GM12878 (cell line): ENCODE results near the gene BIN1. TPM values are rescaled to one million over a fixed set of nuclear protein-coding genes. Genes with fewer than 3 reads are reported as not detected.

Source experiments
- ATAC-seq: fragments of 200-7000 bp; cut with Tn5 transposase; 3 replicates; pipeline ENCODE4 v1.9.1; 2020; ENCODE audit warnings: mild to moderate bottlenecking, moderate library complexity
- BruUV-seq: library from RNA; stranded (reverse); fragments of 400-500 nt; replicated peaks from 2 replicates; lab custom pipeline; 2021; lab: Mats Ljungman, UMichigan
- CTCF ChIA-PET: fragments of 300-600 bp; sonication (Branson Sonifier 250); formaldehyde crosslinking; extraction: SDS; loops from one replicate; lab custom pipeline; 2021; ENCODE audit warnings: inconsistent platforms; lab: Yijun Ruan, JAX
- POLR2A ChIA-PET: fragments of 350-600 bp; formaldehyde crosslinking; extraction: SDS; loops from one replicate; lab custom pipeline; 2021; ENCODE audit warnings: inconsistent platforms; lab: Charles Lee
- RAD21 ChIA-PET: fragments of 300-600 bp; sonication (Branson Sonifier 250); formaldehyde crosslinking; loops from one replicate; lab custom pipeline; 2023; ENCODE audit warnings: antibody characterized with exemption; ENCODE audit not compliant: unreplicated experiment; lab: Charles Lee
- SMC1A ChIA-PET: fragments of 300-600 bp; sonication (Branson Sonifier 250); formaldehyde crosslinking; loops from one replicate; lab custom pipeline; 2023; ENCODE audit not compliant: unreplicated experiment, uncharacterized antibody; lab: Charles Lee
- DNase-seq: peaks from one replicate; pipeline ENCODE4 v3.0.0-alpha.2; 2011; ENCODE audit warnings: low read depth, low spot score
- FAIRE-seq: peaks from 3 replicates; lab custom pipeline; 2011; peaks lifted over from hg19 to GRCh38; lab: Jason Lieb, UNC
- H2AFZ ChIP-seq: 2 replicates; pipeline ENCODE4 v1.6.0; 2011; ENCODE audit warnings: low read depth, low read length, control low read depth; ENCODE audit not compliant: control insufficient read depth
- H3K27ac ChIP-seq: 2 replicates; pipeline ENCODE4 v1.5.1; 2011; ENCODE audit warnings: control low read depth; ENCODE audit not compliant: control insufficient read depth, insufficient read depth
- H3K27me3 ChIP-seq, 2 experiments: replicated peaks in 1 of 2; 2 replicates each; pipeline versions ENCODE4 v1.6.0 to v1.6.1; 2011; ENCODE audit warnings: low read length in 1 of 2; ENCODE audit not compliant: control insufficient read depth in 2 of 2, insufficient read depth in 2 of 2
- H3K36me3 ChIP-seq, 2 experiments: 2 replicates each; pipeline ENCODE4 v1.5.1; 2011; ENCODE audit warnings: low read length in 1 of 2; ENCODE audit not compliant: control insufficient read depth in 2 of 2, insufficient read depth in 2 of 2
- H3K4me1 ChIP-seq: 2 replicates; pipeline ENCODE4 v1.6.1; 2011; ENCODE audit warnings: mild to moderate bottlenecking, low read length, moderate library complexity, mixed read lengths; ENCODE audit not compliant: control insufficient read depth, insufficient read depth
- H3K4me2 ChIP-seq: 2 replicates; pipeline ENCODE4 v1.6.0; 2011; ENCODE audit warnings: control low read depth; ENCODE audit not compliant: control insufficient read depth, insufficient read depth
- H3K4me3 ChIP-seq: fragments of 200-600 bp; sonication (generic); 2 replicates; pipeline ENCODE4 v1.5.1; 2016
- H3K79me2 ChIP-seq: 2 replicates; pipeline ENCODE4 v1.6.0; 2011; ENCODE audit warnings: low read length; ENCODE audit not compliant: control insufficient read depth, insufficient read depth
- H3K9ac ChIP-seq: 2 replicates; pipeline ENCODE4 v1.8.0; 2011; ENCODE audit warnings: low read length, control low read depth, mixed read lengths; ENCODE audit not compliant: control insufficient read depth, insufficient read depth
- H3K9me3 ChIP-seq: replicated peaks from 3 replicates; pipeline ENCODE4 v1.5.1; 2011; ENCODE audit warnings: mild to moderate bottlenecking, low read length; ENCODE audit not compliant: control insufficient read depth, insufficient read depth
- H4K20me1 ChIP-seq: 2 replicates; pipeline ENCODE4 v1.6.0; 2011; ENCODE audit not compliant: control insufficient read depth, insufficient read depth
- CHD2 ChIP-seq: IDR thresholded peaks from 2 replicates; pipeline ENCODE4 v1.6.1; 2011; ENCODE audit warnings: low read depth, low read length, improper control_type of control experiment, borderline replicate concordance
- CREB1 ChIP-seq: IDR thresholded peaks from 2 replicates; pipeline ENCODE4 v1.6.1; 2012; ENCODE audit warnings: low read depth, mild to moderate bottlenecking, inconsistent platforms
- HCFC1 ChIP-seq: fragments of 150-350 bp; IDR thresholded peaks from 2 replicates; pipeline ENCODE4 v1.6.1; 2014; ENCODE audit warnings: low read length
- KLF5 ChIP-seq: fragments of 450-650 bp; IDR thresholded peaks from 2 replicates; pipeline ENCODE4 v1.6.1; 2014; ENCODE audit warnings: mild to moderate bottlenecking; ENCODE audit not compliant: partially characterized antibody
- MTA2 ChIP-seq: fragments of 450-650 bp; IDR thresholded peaks from 2 replicates; pipeline ENCODE4 v1.6.1; 2016; ENCODE audit warnings: low read depth, mild to moderate bottlenecking, moderate library complexity
- NFIC ChIP-seq: IDR thresholded peaks from 2 replicates; pipeline ENCODE4 v1.6.1; 2012; ENCODE audit warnings: low read depth, mild to moderate bottlenecking, inconsistent platforms, low read length, moderate library complexity
- RBBP5 ChIP-seq: fragments of 200-600 bp; sonication (generic); conservative IDR thresholded peaks from 2 replicates; pipeline ENCODE4 v1.6.1; 2016
- RFX5 ChIP-seq: IDR thresholded peaks from 2 replicates; pipeline ENCODE4 v1.6.1; 2011; ENCODE audit warnings: low read depth, low read length, improper control_type of control experiment
- SRF ChIP-seq, 2 experiments: IDR thresholded peaks; 2 replicates each; pipeline ENCODE4 v1.6.1; 2011; ENCODE audit warnings: low read depth in 2 of 2, low read length in 2 of 2, mild to moderate bottlenecking in 1 of 2, moderate library complexity in 1 of 2
- TAF1 ChIP-seq: IDR thresholded peaks from 2 replicates; pipeline ENCODE4 v1.6.1; 2011; ENCODE audit warnings: mild to moderate bottlenecking, low read depth, low read length, borderline replicate concordance
- WGBS: methylation state at CpG from one replicate; pipeline ENCODE4 v1.1.6; 2016; ENCODE audit warnings: low lambda C conversion rate; ENCODE audit not compliant: insufficient replicate concordance, insufficient coverage; ENCODE audit errors: missing lambda C conversion rate; 5-methylcytosine and 5-hydroxymethylcytosine counted together
- in situ Hi-C: fragments of 300-500 bp; cut with MboI; formaldehyde crosslinking; loops from 9 replicates; pipeline ENCODE4 v1.14.3; 2018; ENCODE audit warnings: mixed read lengths
- intact Hi-C: fragments of 100-400 bp; cut with micrococcal nuclease; formaldehyde crosslinking; loops from one replicate; pipeline ENCODE4 v1.14.2; 2022; ENCODE audit not compliant: unreplicated experiment
- polyA plus RNA-seq, 11 experiments: library from polyadenylated mRNA; depleted of rRNA in 4 of 11; unstranded in 6 of 11; stranded (reverse) in 5 of 11; fragments of >200 nt; fragmentation: Nextera tagmentation in 4 of 11; fragmentation: Illumina TruSeq in 1 of 11; extraction: Ambion mirVana in 4 of 11; extraction: Trizol in 1 of 11; gene quantifications; 1 replicate in 1 of 11; 2 replicates in 10 of 11; pipeline versions ENCODE4 v1.2.1 to v1.2.3, GENCODE V29; 2011 to 2016; ENCODE audit warnings: inconsistent platforms in 2 of 11, missing spikeins in 2 of 11, low read depth in 1 of 11
- total RNA-seq, 4 experiments: library from RNA; depleted of rRNA in 3 of 4; stranded (reverse); fragments of >200 nt in 3 of 4; fragmentation: Illumina TruSeq in 1 of 4; extraction: Trizol in 1 of 4; gene quantifications; 2 replicates each; pipeline versions ENCODE4 v1.2.1 to v1.2.3, GENCODE V29; 2013 to 2021
- TF ChIP-seq, protein P1 (sequence below): fragments of 450-650 bp; IDR thresholded peaks from 2 replicates; pipeline ENCODE4 v1.6.1; 2016; ENCODE audit warnings: mild to moderate bottlenecking, moderate library complexity, borderline replicate concordance
- TF ChIP-seq, protein P2 (sequence below): fragments of 450-650 bp; conservative IDR thresholded peaks from 2 replicates; pipeline ENCODE4 v1.6.1; 2017; ENCODE audit warnings: mild to moderate bottlenecking, moderate library complexity
- TF ChIP-seq, protein P3 (sequence below): IDR thresholded peaks from 2 replicates; pipeline ENCODE4 v1.6.1; 2012; ENCODE audit warnings: low read depth, low read length, improper control_type of control experiment
- TF ChIP-seq, protein P4 (sequence below): IDR thresholded peaks from 2 replicates; pipeline ENCODE4 v1.6.1; 2011; ENCODE audit warnings: low read depth, mild to moderate bottlenecking, low read length, moderate library complexity, borderline replicate concordance; ENCODE audit errors: extremely low read depth
- TF ChIP-seq, protein P5 (sequence below): fragments of 450-650 bp; IDR thresholded peaks from 2 replicates; pipeline ENCODE4 v1.6.1; 2017; ENCODE audit warnings: low read depth, mild to moderate bottlenecking, moderate library complexity

Gene BIN1
- total and polyA plus RNA-seq, 10 of the 15 experiments (the other 5 are each of a cell fraction or from before 2014, with no cell fraction given), result 0.32 to 21.3 (median 11.2) TPM

DNA sequence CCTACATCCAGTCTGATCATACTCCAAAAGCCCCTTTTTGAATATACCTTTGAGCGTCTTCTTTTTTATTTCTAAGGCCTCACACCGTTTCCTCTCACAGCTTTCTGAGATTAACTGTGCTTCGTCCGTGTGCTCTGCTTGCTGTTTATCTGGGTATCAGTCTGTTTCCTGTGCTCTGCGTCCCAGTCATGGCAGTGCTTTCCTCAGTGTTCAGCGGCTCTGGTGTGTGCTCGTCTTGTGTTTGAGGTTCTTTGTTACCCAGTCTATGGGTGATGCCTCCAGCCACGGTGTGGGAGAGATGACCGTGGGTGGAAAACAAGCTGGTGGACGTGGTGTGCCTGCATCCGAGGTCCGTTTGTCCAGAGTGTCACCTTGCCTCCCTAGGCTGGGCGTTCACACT lies 33.6 kb upstream of the BIN1 start (continued):
- no peak for TF ChIP-seq CHD2
- TF ChIP-seq RBBP5, result no peak

DNA sequence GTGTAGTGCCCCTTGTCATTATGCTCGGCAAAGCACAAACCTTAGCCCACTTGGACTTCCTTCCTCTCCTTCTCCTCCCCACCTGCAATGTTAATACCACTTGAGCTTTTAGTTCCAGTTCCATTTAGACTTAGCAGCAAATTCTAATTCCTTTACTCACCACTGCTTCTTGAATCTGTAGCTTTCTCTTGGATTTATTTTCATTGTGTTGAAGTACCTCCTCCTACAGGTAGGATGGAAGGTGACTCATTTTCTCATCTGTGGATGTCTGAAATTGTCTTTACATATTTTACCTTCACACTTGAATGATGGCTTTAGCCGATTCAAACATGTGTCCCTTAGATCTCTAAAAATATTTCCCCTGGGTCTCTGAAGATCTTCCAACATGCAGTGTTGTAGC lies 32.8 kb upstream of the BIN1 start:
- no peaks in the 10 kb centered on the region for H3K27me3 ChIP-seq
- ChIA-PET POLR2A (no interaction called here), CTCF (interaction anchor here (1.1 to 2.1 kb wide), 5 partner anchors 9 to 163 kb away, joined by 3 to 9 read pairs (median 4); no protein-coding TSS in a partner anchor), RAD21 (no interaction called here), SMC1A (interaction anchor here (1.0 to 1.9 kb wide), 3 partner anchors 10 to 30 kb away, joined by 3 to 6 read pairs (median 3); no protein-coding TSS in a partner anchor)
- no peak for FAIRE-seq
- no peaks in the 10 kb centered on the region for H3K4me1 ChIP-seq
- in situ Hi-C loops, result no loop called here
- H3K36me3 ChIP-seq, result no peaks in the 10 kb centered on the region
- 0% methylated on average over 2 of the region's 2 CpGs for WGBS
- DNase-seq, result no peak
- no peak overlapping the region for H2AFZ ChIP-seq
- H3K79me2 ChIP-seq, result no peaks in the 10 kb centered on the region
- H3K9ac ChIP-seq, result no peak overlapping the region
- H3K4me3 ChIP-seq, result no peak overlapping the region
- no peak overlapping the region for H3K27ac ChIP-seq
- no peak overlapping the region for H3K4me2 ChIP-seq
- no peaks in the 10 kb centered on the region for H3K9me3 ChIP-seq
- BruUV-seq, result no TSS peak
- intact Hi-C loops, result no loop called here
- H4K20me1 ChIP-seq, result no peaks in the 10 kb centered on the region
- ATAC-seq, result no peak
- TF ChIP-seq KLF5 (no peak), NFIC (no peak), RFX5 (no peak), TAF1 (no peak), SRF (IDR thresholded peaks at IDR 0.05; ENCODE audit: low read depth in 2 of 2, low read length in 2 of 2) (no peak), MTA2 (no peak), HCFC1 (no peak), CREB1 (no peak)
- TF ChIP-seq, protein P1, sequence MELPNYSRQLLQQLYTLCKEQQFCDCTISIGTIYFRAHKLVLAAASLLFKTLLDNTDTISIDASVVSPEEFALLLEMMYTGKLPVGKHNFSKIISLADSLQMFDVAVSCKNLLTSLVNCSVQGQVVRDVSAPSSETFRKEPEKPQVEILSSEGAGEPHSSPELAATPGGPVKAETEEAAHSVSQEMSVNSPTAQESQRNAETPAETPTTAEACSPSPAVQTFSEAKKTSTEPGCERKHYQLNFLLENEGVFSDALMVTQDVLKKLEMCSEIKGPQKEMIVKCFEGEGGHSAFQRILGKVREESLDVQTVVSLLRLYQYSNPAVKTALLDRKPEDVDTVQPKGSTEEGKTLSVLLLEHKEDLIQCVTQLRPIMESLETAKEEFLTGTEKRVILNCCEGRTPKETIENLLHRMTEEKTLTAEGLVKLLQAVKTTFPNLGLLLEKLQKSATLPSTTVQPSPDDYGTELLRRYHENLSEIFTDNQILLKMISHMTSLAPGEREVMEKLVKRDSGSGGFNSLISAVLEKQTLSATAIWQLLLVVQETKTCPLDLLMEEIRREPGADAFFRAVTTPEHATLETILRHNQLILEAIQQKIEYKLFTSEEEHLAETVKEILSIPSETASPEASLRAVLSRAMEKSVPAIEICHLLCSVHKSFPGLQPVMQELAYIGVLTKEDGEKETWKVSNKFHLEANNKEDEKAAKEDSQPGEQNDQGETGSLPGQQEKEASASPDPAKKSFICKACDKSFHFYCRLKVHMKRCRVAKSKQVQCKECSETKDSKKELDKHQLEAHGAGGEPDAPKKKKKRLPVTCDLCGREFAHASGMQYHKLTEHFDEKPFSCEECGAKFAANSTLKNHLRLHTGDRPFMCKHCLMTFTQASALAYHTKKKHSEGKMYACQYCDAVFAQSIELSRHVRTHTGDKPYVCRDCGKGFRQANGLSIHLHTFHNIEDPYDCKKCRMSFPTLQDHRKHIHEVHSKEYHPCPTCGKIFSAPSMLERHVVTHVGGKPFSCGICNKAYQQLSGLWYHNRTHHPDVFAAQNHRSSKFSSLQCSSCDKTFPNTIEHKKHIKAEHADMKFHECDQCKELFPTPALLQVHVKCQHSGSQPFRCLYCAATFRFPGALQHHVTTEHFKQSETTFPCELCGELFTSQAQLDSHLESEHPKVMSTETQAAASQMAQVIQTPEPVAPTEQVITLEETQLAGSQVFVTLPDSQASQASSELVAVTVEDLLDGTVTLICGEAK, result no peak
- TF ChIP-seq, protein P2, sequence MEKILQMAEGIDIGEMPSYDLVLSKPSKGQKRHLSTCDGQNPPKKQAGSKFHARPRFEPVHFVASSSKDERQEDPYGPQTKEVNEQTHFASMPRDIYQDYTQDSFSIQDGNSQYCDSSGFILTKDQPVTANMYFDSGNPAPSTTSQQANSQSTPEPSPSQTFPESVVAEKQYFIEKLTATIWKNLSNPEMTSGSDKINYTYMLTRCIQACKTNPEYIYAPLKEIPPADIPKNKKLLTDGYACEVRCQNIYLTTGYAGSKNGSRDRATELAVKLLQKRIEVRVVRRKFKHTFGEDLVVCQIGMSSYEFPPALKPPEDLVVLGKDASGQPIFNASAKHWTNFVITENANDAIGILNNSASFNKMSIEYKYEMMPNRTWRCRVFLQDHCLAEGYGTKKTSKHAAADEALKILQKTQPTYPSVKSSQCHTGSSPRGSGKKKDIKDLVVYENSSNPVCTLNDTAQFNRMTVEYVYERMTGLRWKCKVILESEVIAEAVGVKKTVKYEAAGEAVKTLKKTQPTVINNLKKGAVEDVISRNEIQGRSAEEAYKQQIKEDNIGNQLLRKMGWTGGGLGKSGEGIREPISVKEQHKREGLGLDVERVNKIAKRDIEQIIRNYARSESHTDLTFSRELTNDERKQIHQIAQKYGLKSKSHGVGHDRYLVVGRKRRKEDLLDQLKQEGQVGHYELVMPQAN, result no peak
- TF ChIP-seq, protein P3, sequence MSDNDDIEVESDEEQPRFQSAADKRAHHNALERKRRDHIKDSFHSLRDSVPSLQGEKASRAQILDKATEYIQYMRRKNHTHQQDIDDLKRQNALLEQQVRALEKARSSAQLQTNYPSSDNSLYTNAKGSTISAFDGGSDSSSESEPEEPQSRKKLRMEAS, result no peak
- TF ChIP-seq, protein P4, sequence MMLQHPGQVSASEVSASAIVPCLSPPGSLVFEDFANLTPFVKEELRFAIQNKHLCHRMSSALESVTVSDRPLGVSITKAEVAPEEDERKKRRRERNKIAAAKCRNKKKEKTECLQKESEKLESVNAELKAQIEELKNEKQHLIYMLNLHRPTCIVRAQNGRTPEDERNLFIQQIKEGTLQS, result no peak
- TF ChIP-seq, protein P5, sequence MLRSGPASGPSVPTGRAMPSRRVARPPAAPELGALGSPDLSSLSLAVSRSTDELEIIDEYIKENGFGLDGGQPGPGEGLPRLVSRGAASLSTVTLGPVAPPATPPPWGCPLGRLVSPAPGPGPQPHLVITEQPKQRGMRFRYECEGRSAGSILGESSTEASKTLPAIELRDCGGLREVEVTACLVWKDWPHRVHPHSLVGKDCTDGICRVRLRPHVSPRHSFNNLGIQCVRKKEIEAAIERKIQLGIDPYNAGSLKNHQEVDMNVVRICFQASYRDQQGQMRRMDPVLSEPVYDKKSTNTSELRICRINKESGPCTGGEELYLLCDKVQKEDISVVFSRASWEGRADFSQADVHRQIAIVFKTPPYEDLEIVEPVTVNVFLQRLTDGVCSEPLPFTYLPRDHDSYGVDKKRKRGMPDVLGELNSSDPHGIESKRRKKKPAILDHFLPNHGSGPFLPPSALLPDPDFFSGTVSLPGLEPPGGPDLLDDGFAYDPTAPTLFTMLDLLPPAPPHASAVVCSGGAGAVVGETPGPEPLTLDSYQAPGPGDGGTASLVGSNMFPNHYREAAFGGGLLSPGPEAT, result no peak
